ENCODE measurements around the gene MSH4.
"Not testable (repeated sequence)": the region's sequence is repeated elsewhere in the genome, so short reads cannot be mapped to it uniquely, and the experiment has no call there.

Gene MSH4

GRCh38 chr1:75922698-75923097, 126.0 kb downstream of the MSH4 start:
- DNase-seq (ENCODE audit: extremely low read depth in 1 of 2, low read depth in 1 of 2) = no peak

GRCh38 chr1:75932304-75932703, 135.6 kb downstream of the MSH4 start, which contains the start of gene ASB17:
ASB17 (minus strand) TSS chr1:75932404; CDS start chr1:75932291, 113 bp downstream.
- no peak for DNase-seq (ENCODE audit: extremely low read depth in 1 of 2, low read depth in 1 of 2)

GRCh38 chr1:75937034-75937433, 140.4 kb downstream of the MSH4 start:
- DNase-seq (ENCODE audit: extremely low read depth in 1 of 2, low read depth in 1 of 2) = no peak

GRCh38 chr1:75943037-75943436, 146.4 kb downstream of the MSH4 start:
- DNase-seq (ENCODE audit: extremely low read depth in 1 of 2, low read depth in 1 of 2) = not testable (repeated sequence)

GRCh38 chr1:75950176-75950575, 153.5 kb downstream of the MSH4 start:
- no peak for DNase-seq (ENCODE audit: extremely low read depth in 1 of 2, low read depth in 1 of 2)

GRCh38 chr1:75952016-75952415, 155.3 kb downstream of the MSH4 start:
- no peak for DNase-seq (ENCODE audit: extremely low read depth in 1 of 2, low read depth in 1 of 2)

- DNase-seq (ENCODE audit: extremely low read depth in 1 of 2, low read depth in 1 of 2) = no peak
Observed at GRCh38 chr1:75953461-75953860, 156.8 kb downstream of the MSH4 start.

GRCh38 chr1:75954586-75954985, 157.9 kb downstream of the MSH4 start:
- DNase-seq (ENCODE audit: extremely low read depth in 1 of 2, low read depth in 1 of 2) = no peak

All from activated CD8-positive, alpha-beta memory T cell treated with anti-CD3 and anti-CD28 coated beads for 1 hour (primary cell).